GM12865 (cell line): ENCODE measurements around the gene LORICRIN.

Experiments used
- DNase-seq: peaks from one replicate; pipeline ENCODE4 v3.0.0; 2010; ENCODE audit warnings: low read depth
- H3K4me3 ChIP-seq: 2 replicates; pipeline ENCODE4 v1.5.1; 2011; ENCODE audit warnings: mild to moderate bottlenecking, low read depth, low read length, control low read depth
- CTCF ChIP-seq: IDR thresholded peaks from 2 replicates; pipeline ENCODE4 v1.5.1; 2011; ENCODE audit warnings: low read length, control low read depth, low read depth, inconsistent platforms; ENCODE audit not compliant: insufficient read depth; ENCODE audit errors: missing control alignments

Gene LORICRIN

GRCh38 chr1:153246825-153247224, 12.7 kb upstream of the LORICRIN start:
- no peak for DNase-seq
- TF ChIP-seq CTCF, result no peak

GRCh38 chr1:153248176-153248879, 11.2 kb upstream of the LORICRIN start:
- TF ChIP-seq CTCF, result no peak
- H3K4me3 ChIP-seq, result no peak overlapping the region
- DNase-seq, result no peak

More at GRCh38 chr1:153246825-153247224, 12.7 kb upstream of the LORICRIN start:
- no peak overlapping the region for H3K4me3 ChIP-seq

- DNase-seq, result no peak
- no peak for TF ChIP-seq CTCF
- no peak overlapping the region for H3K4me3 ChIP-seq
Observed at GRCh38 chr1:153250166-153250565, 9.3 kb upstream of the LORICRIN start.

- TF ChIP-seq CTCF, result no peak
- DNase-seq, result no peak
- H3K4me3 ChIP-seq, result no peak overlapping the region
Observed at GRCh38 chr1:153251087-153251486, 8.4 kb upstream of the LORICRIN start.

GRCh38 chr1:153251562-153251961, 7.9 kb upstream of the LORICRIN start:
- no peak for TF ChIP-seq CTCF
- DNase-seq, result no peak
- no peak overlapping the region for H3K4me3 ChIP-seq

GRCh38 chr1:153251988-153252387, 7.5 kb upstream of the LORICRIN start:
- H3K4me3 ChIP-seq, result no peak overlapping the region
- no peak for DNase-seq
- no peak for TF ChIP-seq CTCF

GRCh38 chr1:153253076-153253475, 6.4 kb upstream of the LORICRIN start:
- DNase-seq, result no peak
- no peak for TF ChIP-seq CTCF
- no peak overlapping the region for H3K4me3 ChIP-seq
